NT2/D1 (cell line): ENCODE measurements around the gene TBCA.
A peak's percentile ranks its signal among the peaks of the same experiment; 100 is the strongest.

Source experiments
- DNase-seq: peaks from one replicate; pipeline ENCODE4 v3.0.0-alpha.2; 2011; ENCODE audit warnings: low read depth, low spot score
- H3K27me3 ChIP-seq: 2 replicates; pipeline ENCODE4 v1.6.0; 2011; ENCODE audit warnings: mild to moderate bottlenecking; ENCODE audit not compliant: insufficient read length, insufficient read depth
- H3K36me3 ChIP-seq: 2 replicates; pipeline ENCODE4 v1.6.1; 2011; ENCODE audit warnings: mild to moderate bottlenecking, low read length, mixed read lengths; ENCODE audit not compliant: insufficient read depth, insufficient read length
- H3K4me1 ChIP-seq: 2 replicates; pipeline ENCODE4 v1.5.1; 2011; ENCODE audit not compliant: insufficient read depth, insufficient read length
- H3K4me3 ChIP-seq: 2 replicates; pipeline ENCODE4 v1.5.1; 2011; ENCODE audit warnings: low read depth; ENCODE audit not compliant: insufficient read length
- H3K9ac ChIP-seq: 2 replicates; pipeline ENCODE4 v1.6.0; 2011; ENCODE audit warnings: low read depth; ENCODE audit not compliant: insufficient read length
- H3K9me3 ChIP-seq: 2 replicates; pipeline ENCODE4 v1.5.1; 2011; ENCODE audit warnings: mild to moderate bottlenecking, low read length; ENCODE audit not compliant: insufficient read depth
- SUZ12 ChIP-seq: IDR thresholded peaks from 2 replicates; pipeline ENCODE4 v1.6.1; 2011; ENCODE audit not compliant: insufficient read length, insufficient read depth; ENCODE audit errors: extremely low read depth
- YY1 ChIP-seq: IDR thresholded peaks from 2 replicates; pipeline ENCODE4 v1.6.1; 2011; ENCODE audit not compliant: insufficient read length, insufficient read depth
- ZNF274 ChIP-seq: IDR thresholded peaks from 2 replicates; pipeline ENCODE4 v1.6.1; 2011; ENCODE audit warnings: mild to moderate bottlenecking, low read depth, low read length

Gene TBCA

GRCh38 chr5:77641963-77642737 is 134.0 kb downstream of the TBCA start:
- H3K36me3 ChIP-seq = no peaks in the 10 kb centered on the region
- peaks cover 98% of the 10 kb centered on the region for H3K27me3 ChIP-seq
- peaks cover 11% of the 10 kb centered on the region for H3K4me1 ChIP-seq
- H3K9ac ChIP-seq = no peak overlapping the region
- H3K9me3 ChIP-seq = no peaks in the 10 kb centered on the region
- DNase-seq = no peak
- no peak overlapping the region for H3K4me3 ChIP-seq
- TF ChIP-seq ZNF274 (no peak), YY1 (no peak), SUZ12 (peak; percentile 72)

GRCh38 chr5:77641397-77641943 is 134.7 kb downstream of the TBCA start:
- Histone ChIP-seq H3K4me3 (no peak overlapping the region), H3K36me3 (no peaks in the 10 kb centered on the region), H3K9ac (no peak overlapping the region), H3K27me3 (peaks cover 98% of the 10 kb centered on the region), H3K9me3 (no peaks in the 10 kb centered on the region), H3K4me1 (peaks cover 11% of the 10 kb centered on the region)
- no peak for DNase-seq
- no peak for TF ChIP-seq YY1
- TF ChIP-seq SUZ12 = peak; percentile 26
